Peyer's patch (tissue), 4 donors: ENCODE data around the gene CCDC157. TPM values are rescaled to one million over a fixed set of nuclear protein-coding genes. Genes with fewer than 3 reads are reported as not detected.

Experiments used
- DNase-seq, 3 donors: peaks; one replicate each; pipeline ENCODE4 v3.0.0-alpha.2; 2017 to 2019
- H3K27ac ChIP-seq, 4 donors: fragments of 200-600 bp; sonication (generic); one replicate each; pipeline ENCODE4 v1.5.1; 2016 to 2019
- H3K27me3 ChIP-seq, 2 donors: fragments of 200-600 bp; sonication (generic); one replicate each; pipeline ENCODE4 v1.5.1; 2019
- H3K36me3 ChIP-seq, 3 donors: fragments of 200-600 bp; sonication (generic); one replicate each; pipeline ENCODE4 v1.5.1; 2016 to 2019
- H3K4me1 ChIP-seq, 4 donors: fragments of 200-600 bp; sonication (generic); one replicate each; pipeline ENCODE4 v1.5.1; 2016 to 2019
- H3K4me3 ChIP-seq, 4 donors: fragments of 200-600 bp; sonication (generic); 1 replicate in 3 of 4; 2 replicates in 1 of 4; pipeline ENCODE4 v1.5.1; 2016 to 2019; ENCODE audit warnings: mild to moderate bottlenecking in 1 of 4
- H3K9me3 ChIP-seq, 4 donors: fragments of 200-600 bp; sonication (generic); one replicate each; pipeline ENCODE4 v1.5.1; 2016 to 2019; ENCODE audit warnings: mild to moderate bottlenecking in 1 of 4
- POLR2A ChIP-seq, 2 donors: fragments of 450-650 bp; IDR thresholded peaks; one replicate each; pipeline ENCODE4 v1.5.1; 2017; ENCODE audit warnings: antibody characterized with exemption in 2 of 2, mild to moderate bottlenecking in 2 of 2, moderate library complexity in 2 of 2
- total RNA-seq, 4 donors: library from RNA; depleted of rRNA; stranded (reverse); fragments of >200 nt; gene quantifications; one replicate each; pipeline ENCODE4 v1.1.0, GENCODE V29; 2016
- TF ChIP-seq, protein P1 (sequence below), 6 experiments: fragments of 450-650 bp in 4 of 6; fragments of 200-600 bp in 2 of 6; sonication (generic) in 1 of 6; IDR thresholded peaks; one replicate each; pipeline ENCODE4 v1.5.1; 2017 to 2019; ENCODE audit warnings: antibody characterized with exemption in 6 of 6, mild to moderate bottlenecking in 3 of 6, moderate library complexity in 1 of 6

CCDC157 gene
- total RNA-seq, 4 donors from 2014 or later = 3.5 to 8.8 (median 6.9) TPM

- no peak for TF ChIP-seq POLR2A (IDR thresholded peaks at IDR 0.05)
- TF ChIP-seq, protein P1, sequence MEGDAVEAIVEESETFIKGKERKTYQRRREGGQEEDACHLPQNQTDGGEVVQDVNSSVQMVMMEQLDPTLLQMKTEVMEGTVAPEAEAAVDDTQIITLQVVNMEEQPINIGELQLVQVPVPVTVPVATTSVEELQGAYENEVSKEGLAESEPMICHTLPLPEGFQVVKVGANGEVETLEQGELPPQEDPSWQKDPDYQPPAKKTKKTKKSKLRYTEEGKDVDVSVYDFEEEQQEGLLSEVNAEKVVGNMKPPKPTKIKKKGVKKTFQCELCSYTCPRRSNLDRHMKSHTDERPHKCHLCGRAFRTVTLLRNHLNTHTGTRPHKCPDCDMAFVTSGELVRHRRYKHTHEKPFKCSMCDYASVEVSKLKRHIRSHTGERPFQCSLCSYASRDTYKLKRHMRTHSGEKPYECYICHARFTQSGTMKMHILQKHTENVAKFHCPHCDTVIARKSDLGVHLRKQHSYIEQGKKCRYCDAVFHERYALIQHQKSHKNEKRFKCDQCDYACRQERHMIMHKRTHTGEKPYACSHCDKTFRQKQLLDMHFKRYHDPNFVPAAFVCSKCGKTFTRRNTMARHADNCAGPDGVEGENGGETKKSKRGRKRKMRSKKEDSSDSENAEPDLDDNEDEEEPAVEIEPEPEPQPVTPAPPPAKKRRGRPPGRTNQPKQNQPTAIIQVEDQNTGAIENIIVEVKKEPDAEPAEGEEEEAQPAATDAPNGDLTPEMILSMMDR (IDR thresholded peaks at IDR 0.05) = no peak
- DNase-seq = no peak
- H3K4me1 ChIP-seq = peaks cover 0 to 2% (median 0%) of the 10 kb centered on the region in 4 donors
- no peaks in the 10 kb centered on the region for H3K9me3 ChIP-seq
- peaks cover 0 to 100% (median 0%) of the 10 kb centered on the region in 3 donors for H3K36me3 ChIP-seq
- H3K27ac ChIP-seq = no peak overlapping the region
- no peak overlapping the region for H3K4me3 ChIP-seq
- no peaks in the 10 kb centered on the region for H3K27me3 ChIP-seq
These were observed 18.0 kb upstream of the CCDC157 start for GRCh38 chr22:30338802-30339201.

- Histone ChIP-seq H3K36me3 (peaks cover 0 to 100% (median 0%) of the 10 kb centered on the region in 3 donors), H3K4me3 (no peak overlapping the region), H3K27ac (no peak overlapping the region), H3K27me3 (no peaks in the 10 kb centered on the region), H3K4me1 (no peaks in the 10 kb centered on the region), H3K9me3 (no peaks in the 10 kb centered on the region)
- no peak for DNase-seq
- no peak for TF ChIP-seq POLR2A (IDR thresholded peaks at IDR 0.05)
- TF ChIP-seq, protein P1 (IDR thresholded peaks at IDR 0.05) = no peak
These were observed 15.7 kb upstream of the CCDC157 start for GRCh38 chr22:30340911-30341685.

- no peak for TF ChIP-seq POLR2A (IDR thresholded peaks at IDR 0.05)
- TF ChIP-seq, protein P1 (IDR thresholded peaks at IDR 0.05) = no peak
- H3K27ac ChIP-seq = no peak overlapping the region
- no peaks in the 10 kb centered on the region for H3K9me3 ChIP-seq
- peaks cover 0 to 97% (median 0%) of the 10 kb centered on the region in 3 donors for H3K36me3 ChIP-seq
- H3K4me3 ChIP-seq = no peak overlapping the region
- H3K4me1 ChIP-seq = no peaks in the 10 kb centered on the region
- DNase-seq = no peak
- H3K27me3 ChIP-seq = no peaks in the 10 kb centered on the region
These were observed 12.2 kb upstream of the CCDC157 start for GRCh38 chr22:30344447-30345200.

DNA sequence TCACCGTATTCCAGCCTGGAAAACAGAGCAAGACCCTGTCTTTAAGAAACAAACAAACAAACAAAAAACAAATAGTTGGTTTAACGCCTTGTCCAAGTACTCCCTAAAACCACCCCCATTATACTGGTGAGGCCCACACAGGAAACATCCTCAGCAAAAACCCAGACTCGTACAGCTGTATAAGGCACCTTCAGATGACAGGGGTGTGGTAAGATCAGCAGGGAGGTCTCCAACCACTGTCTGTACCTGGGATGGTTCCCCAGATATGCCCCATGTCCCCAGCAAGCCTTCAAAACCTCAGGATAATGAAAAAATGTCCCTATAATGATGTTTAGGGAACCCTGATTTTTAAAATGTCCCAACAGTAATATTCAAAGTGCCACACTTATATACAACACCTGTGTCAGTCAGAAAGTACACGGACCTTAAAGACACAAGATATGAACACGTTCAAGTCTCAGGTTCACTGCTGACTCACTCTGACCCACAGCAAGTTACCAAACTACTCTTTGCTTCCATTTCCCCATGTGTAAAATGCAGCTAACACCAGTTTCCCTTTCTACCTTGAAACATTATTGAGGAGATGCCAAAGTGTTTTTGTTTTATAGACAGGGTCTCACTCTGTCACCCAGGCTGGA, 9.4 kb upstream of the CCDC157 start:
- no peaks in the 10 kb centered on the region for H3K4me1 ChIP-seq
- H3K36me3 ChIP-seq = peaks cover 0 to 96% (median 0%) of the 10 kb centered on the region in 3 donors
- no peak overlapping the region for H3K4me3 ChIP-seq
- no peak for DNase-seq
- TF ChIP-seq POLR2A (IDR thresholded peaks at IDR 0.05) = no peak
- H3K27me3 ChIP-seq = no peaks in the 10 kb centered on the region
- no peaks in the 10 kb centered on the region for H3K9me3 ChIP-seq
- H3K27ac ChIP-seq = no peak overlapping the region

GRCh38 chr22:30348404-30348803, 8.4 kb upstream of the CCDC157 start:
- Histone ChIP-seq H3K27ac (peak overlapping the region in 1 of 4 donors; percentile 32), H3K27me3 (no peaks in the 10 kb centered on the region), H3K4me3 (no peak overlapping the region), H3K4me1 (no peaks in the 10 kb centered on the region), H3K36me3 (peaks cover 0 to 93% (median 0%) of the 10 kb centered on the region in 3 donors), H3K9me3 (no peaks in the 10 kb centered on the region)
- DNase-seq = no peak
- TF ChIP-seq, protein P1 (IDR thresholded peaks at IDR 0.05) = no peak
- TF ChIP-seq POLR2A (IDR thresholded peaks at IDR 0.05) = no peak
